H1 (cell line): ENCODE measurements around the gene WNT7A. TPM values are rescaled to one million over a fixed set of nuclear protein-coding genes. Genes with fewer than 3 reads are reported as not detected.

Experiments
- KDM5A ChIP-seq: fragments of 200-600 bp; IDR thresholded peaks from 2 replicates; pipeline ENCODE4 v1.7.1; 2012; ENCODE audit warnings: mild to moderate bottlenecking, low read length, inconsistent platforms, mixed read lengths
- RXRA ChIP-seq: IDR thresholded peaks from 2 replicates; pipeline ENCODE4 v1.6.1; 2011; ENCODE audit warnings: low read depth, mild to moderate bottlenecking, low read length, moderate library complexity; ENCODE audit not compliant: insufficient read depth
- SIRT6 ChIP-seq: IDR thresholded peaks from one replicate; pipeline ENCODE4 v1.7.1; 2012; ENCODE audit warnings: low read length, inconsistent platforms
- SUZ12 ChIP-seq: fragments of 200-600 bp; sonication (generic); IDR thresholded peaks from 2 replicates; pipeline ENCODE4 v1.6.1; 2012; ENCODE audit warnings: mild to moderate bottlenecking, inconsistent platforms, low read length, moderate library complexity, mixed read lengths
- TAF1 ChIP-seq: IDR thresholded peaks from 2 replicates; pipeline ENCODE4 v1.6.1; 2011; ENCODE audit warnings: mild to moderate bottlenecking, low read depth, low read length
- polyA plus RNA-seq, 7 experiments: library from polyadenylated mRNA; depleted of rRNA in 3 of 7; stranded (reverse) in 5 of 7; unstranded in 2 of 7; fragments of >200 nt in 5 of 7; fragments of 200-250 nt in 2 of 7; gene quantifications; 1 replicate in 5 of 7; 2 replicates in 1 of 7; 4 replicates in 1 of 7; pipeline versions ENCODE4 v1.2.1 to v1.2.3, GENCODE V29; 2011 to 2013; ENCODE audit warnings: missing spikeins in 2 of 7, mixed read lengths in 2 of 7
- total RNA-seq: library from RNA; stranded (reverse); fragmentation: NEBNext Ultra II Directional; extraction: Animal tissue kit (Norgen Biotek cat#: 25700); gene quantifications from 2 replicates; pipeline ENCODE4 v1.2.1, GENCODE V29; 2021
- TF ChIP-seq, protein P1 (sequence below): fragments of 300-600 bp; sonication (generic); IDR thresholded peaks from 2 replicates; pipeline ENCODE4 v1.7.1; 2012; ENCODE audit warnings: low read length, moderate library complexity, mild to moderate bottlenecking, inconsistent platforms; ENCODE audit not compliant: insufficient replicate concordance

Gene WNT7A
- total and polyA plus RNA-seq, 2 of the 8 experiments (the other 6 are each of a cell fraction or from before 2014, with no cell fraction given), result 0.02 TPM; not detected in 1

GRCh38 chr3:13843351-13843750 is 36.5 kb downstream of the WNT7A start (continued):
- TF ChIP-seq, protein P1, sequence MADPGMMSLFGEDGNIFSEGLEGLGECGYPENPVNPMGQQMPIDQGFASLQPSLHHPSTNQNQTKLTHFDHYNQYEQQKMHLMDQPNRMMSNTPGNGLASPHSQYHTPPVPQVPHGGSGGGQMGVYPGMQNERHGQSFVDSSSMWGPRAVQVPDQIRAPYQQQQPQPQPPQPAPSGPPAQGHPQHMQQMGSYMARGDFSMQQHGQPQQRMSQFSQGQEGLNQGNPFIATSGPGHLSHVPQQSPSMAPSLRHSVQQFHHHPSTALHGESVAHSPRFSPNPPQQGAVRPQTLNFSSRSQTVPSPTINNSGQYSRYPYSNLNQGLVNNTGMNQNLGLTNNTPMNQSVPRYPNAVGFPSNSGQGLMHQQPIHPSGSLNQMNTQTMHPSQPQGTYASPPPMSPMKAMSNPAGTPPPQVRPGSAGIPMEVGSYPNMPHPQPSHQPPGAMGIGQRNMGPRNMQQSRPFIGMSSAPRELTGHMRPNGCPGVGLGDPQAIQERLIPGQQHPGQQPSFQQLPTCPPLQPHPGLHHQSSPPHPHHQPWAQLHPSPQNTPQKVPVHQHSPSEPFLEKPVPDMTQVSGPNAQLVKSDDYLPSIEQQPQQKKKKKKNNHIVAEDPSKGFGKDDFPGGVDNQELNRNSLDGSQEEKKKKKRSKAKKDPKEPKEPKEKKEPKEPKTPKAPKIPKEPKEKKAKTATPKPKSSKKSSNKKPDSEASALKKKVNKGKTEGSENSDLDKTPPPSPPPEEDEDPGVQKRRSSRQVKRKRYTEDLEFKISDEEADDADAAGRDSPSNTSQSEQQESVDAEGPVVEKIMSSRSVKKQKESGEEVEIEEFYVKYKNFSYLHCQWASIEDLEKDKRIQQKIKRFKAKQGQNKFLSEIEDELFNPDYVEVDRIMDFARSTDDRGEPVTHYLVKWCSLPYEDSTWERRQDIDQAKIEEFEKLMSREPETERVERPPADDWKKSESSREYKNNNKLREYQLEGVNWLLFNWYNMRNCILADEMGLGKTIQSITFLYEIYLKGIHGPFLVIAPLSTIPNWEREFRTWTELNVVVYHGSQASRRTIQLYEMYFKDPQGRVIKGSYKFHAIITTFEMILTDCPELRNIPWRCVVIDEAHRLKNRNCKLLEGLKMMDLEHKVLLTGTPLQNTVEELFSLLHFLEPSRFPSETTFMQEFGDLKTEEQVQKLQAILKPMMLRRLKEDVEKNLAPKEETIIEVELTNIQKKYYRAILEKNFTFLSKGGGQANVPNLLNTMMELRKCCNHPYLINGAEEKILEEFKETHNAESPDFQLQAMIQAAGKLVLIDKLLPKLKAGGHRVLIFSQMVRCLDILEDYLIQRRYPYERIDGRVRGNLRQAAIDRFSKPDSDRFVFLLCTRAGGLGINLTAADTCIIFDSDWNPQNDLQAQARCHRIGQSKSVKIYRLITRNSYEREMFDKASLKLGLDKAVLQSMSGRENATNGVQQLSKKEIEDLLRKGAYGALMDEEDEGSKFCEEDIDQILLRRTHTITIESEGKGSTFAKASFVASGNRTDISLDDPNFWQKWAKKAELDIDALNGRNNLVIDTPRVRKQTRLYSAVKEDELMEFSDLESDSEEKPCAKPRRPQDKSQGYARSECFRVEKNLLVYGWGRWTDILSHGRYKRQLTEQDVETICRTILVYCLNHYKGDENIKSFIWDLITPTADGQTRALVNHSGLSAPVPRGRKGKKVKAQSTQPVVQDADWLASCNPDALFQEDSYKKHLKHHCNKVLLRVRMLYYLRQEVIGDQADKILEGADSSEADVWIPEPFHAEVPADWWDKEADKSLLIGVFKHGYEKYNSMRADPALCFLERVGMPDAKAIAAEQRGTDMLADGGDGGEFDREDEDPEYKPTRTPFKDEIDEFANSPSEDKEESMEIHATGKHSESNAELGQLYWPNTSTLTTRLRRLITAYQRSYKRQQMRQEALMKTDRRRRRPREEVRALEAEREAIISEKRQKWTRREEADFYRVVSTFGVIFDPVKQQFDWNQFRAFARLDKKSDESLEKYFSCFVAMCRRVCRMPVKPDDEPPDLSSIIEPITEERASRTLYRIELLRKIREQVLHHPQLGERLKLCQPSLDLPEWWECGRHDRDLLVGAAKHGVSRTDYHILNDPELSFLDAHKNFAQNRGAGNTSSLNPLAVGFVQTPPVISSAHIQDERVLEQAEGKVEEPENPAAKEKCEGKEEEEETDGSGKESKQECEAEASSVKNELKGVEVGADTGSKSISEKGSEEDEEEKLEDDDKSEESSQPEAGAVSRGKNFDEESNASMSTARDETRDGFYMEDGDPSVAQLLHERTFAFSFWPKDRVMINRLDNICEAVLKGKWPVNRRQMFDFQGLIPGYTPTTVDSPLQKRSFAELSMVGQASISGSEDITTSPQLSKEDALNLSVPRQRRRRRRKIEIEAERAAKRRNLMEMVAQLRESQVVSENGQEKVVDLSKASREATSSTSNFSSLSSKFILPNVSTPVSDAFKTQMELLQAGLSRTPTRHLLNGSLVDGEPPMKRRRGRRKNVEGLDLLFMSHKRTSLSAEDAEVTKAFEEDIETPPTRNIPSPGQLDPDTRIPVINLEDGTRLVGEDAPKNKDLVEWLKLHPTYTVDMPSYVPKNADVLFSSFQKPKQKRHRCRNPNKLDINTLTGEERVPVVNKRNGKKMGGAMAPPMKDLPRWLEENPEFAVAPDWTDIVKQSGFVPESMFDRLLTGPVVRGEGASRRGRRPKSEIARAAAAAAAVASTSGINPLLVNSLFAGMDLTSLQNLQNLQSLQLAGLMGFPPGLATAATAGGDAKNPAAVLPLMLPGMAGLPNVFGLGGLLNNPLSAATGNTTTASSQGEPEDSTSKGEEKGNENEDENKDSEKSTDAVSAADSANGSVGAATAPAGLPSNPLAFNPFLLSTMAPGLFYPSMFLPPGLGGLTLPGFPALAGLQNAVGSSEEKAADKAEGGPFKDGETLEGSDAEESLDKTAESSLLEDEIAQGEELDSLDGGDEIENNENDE, result no peak
- TF ChIP-seq TAF1, result no peak
- TF ChIP-seq SUZ12, result no peak
- no peak for TF ChIP-seq SIRT6
- TF ChIP-seq RXRA, result no peak
- no peak for TF ChIP-seq KDM5A
